HG02973 (cell line): ENCODE measurements around the gene RBM4.
"Not testable (repeated sequence)": the region's sequence is repeated elsewhere in the genome, so short reads cannot be mapped to it uniquely, and the experiment has no call there.

ENCODE experiments used
- ATAC-seq: cut with Tn5 transposase; IDR thresholded peaks from one replicate; pipeline ENCODE4 v1.9.1; 2021; ENCODE audit warnings: moderate library complexity; ENCODE audit not compliant: unreplicated experiment

Gene RBM4

GRCh38 chr11:66616379-66617154, 21.9 kb upstream of the RBM4 start, which contains the start of gene RBM14:
RBM14 (plus strand) TSS chr11:66616630; CDS start chr11:66616721, 91 bp downstream.
- ATAC-seq, result peak; percentile 85

DNA sequence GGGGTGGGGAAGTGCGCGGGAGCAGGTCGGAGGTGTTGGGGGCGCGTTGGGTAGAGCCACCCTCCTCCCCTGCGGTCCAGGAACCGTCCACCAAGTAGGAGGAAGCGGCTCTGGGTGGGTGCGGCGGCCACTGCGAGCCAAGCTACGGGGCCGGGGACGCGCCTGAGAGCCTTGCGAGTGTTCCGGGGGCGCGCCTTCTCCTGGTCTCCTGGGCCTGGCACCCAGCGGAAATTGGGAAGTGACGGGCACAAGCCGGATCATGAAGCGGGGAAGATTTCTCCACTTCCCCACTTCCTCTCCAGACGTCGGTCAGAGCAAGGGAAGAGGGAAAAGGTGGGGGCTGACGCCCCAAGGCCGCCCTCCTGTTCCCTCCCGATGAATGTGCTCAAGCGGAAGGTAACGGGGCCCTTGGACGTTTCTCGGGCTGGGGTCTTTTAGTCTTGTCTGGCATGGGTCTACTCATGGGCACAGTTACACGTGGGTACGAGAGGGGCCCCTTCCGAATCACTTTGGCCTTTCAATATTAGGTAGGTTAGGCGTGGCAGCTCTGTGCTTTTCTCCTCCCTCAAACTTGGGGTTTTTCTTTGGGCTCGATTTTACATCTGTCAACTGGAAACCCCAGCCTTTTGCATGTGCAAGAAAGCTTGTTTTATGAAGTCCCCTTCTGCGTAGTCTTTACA, 21.2 kb upstream of the RBM4 start:
- ATAC-seq, result no peak

GRCh38 chr11:66619080-66619554, 19.4 kb upstream of the RBM4 start:
- no peak for ATAC-seq

- no peak for ATAC-seq
Measured at GRCh38 chr11:66624450-66624849, 14.1 kb upstream of the RBM4 start.

DNA sequence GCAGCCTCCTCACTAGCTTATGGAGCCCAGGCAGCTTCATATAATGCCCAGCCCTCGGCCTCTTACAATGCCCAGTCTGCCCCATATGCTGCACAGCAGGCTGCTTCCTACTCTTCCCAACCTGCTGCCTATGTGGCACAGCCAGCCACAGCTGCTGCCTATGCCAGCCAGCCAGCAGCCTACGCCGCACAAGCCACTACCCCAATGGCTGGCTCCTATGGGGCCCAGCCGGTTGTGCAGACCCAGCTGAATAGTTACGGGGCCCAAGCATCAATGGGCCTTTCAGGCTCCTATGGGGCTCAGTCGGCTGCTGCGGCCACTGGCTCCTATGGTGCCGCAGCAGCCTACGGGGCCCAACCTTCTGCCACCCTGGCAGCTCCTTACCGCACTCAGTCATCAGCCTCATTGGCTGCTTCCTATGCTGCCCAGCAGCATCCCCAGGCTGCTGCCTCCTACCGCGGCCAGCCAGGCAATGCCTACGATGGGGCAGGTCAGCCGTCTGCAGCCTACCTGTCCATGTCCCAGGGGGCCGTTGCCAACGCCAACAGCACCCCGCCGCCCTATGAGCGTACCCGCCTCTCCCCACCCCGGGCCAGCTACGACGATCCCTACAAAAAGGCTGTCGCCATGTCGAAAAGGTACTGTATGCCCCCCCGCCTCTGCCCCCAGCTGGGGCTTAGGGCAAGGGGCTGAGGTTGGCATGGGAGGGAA, 13.3 kb upstream of the RBM4 start:
- ATAC-seq, result no peak

DNA sequence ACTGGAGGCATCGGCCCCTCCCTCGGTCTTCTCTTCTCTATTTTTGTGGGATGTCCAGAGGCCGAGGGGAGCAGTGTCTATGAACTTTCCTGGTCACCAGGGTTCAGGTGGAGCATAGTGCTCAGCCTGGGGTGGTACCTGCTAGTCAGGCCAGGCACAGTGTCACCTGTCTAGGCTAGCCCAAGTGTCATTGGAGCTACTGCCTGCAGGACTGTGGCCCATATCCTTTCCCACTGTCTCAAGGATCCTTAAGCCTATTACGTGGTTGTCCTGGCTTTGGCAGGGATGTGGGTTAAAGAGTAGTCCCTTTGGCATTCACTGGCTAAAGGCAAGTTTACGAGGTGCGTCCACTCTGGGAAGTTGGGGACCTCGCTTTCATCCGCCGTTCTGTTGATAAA, 12.8 kb upstream of the RBM4 start:
- no peak for ATAC-seq

DNA sequence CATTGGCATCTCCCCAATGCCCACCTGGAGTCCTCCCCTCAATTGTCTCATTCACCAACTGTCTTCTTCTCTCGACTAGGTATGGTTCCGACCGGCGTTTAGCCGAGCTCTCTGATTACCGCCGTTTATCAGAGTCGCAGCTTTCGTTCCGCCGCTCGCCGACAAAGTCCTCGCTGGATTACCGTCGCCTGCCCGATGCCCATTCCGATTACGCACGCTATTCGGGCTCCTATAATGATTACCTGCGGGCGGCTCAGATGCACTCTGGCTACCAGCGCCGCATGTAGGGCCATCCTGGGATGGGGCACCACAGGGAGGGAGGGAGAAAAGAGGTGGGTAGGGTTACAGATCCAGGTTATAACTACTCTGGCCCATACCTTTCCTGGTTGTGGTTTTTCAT, 12.1 kb upstream of the RBM4 start:
- no peak for ATAC-seq

GRCh38 chr11:66626926-66627325, 11.6 kb upstream of the RBM4 start:
- ATAC-seq, result no peak

DNA sequence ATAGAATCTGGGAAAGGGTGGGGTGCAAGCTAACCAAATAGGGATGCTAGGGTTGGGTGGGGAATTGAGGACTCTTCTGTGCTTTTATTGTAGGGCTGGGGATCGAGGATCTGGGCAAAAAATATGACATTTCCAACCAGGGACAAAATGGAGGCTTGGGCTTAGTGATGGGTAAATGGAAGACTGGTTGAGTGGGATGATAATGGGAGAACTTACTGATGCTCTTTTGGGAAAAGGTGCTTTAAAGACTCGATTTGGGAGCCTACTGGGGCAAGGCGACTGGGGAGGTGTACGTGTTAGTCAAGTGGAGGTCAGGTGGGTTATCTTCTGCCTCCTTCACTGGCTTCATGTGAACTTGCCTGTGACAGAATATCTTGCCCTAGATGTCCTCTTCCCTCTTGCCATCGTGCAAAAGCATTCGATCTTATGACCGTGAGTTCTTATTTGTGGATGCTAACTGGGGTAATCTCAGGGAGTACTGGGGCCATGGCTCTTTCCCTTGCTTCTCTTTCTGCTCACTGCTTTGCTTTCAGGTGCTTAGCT, 10.4 kb upstream of the RBM4 start:
- no peak for ATAC-seq

DNA sequence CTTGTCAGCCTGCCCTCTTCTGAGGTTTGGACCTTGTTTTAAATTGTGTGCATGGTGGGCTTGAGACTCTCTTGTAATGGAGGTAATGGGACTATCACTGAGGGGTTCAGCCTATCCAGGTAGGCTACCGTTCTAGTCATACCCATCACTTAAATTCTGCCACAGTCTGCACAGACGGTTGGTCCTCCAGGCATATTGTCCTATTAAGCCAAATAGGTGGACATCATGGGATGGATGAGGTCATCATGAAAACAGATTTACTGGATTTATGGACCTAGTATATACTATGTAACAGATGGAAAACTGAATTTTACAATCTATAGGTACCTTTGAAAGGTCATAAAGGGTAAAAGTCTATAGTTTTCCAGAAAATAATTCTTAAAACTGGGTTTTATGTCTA, 9.1 kb upstream of the RBM4 start:
- no peak for ATAC-seq

GRCh38 chr11:66631883-66632282, 6.6 kb upstream of the RBM4 start:
- ATAC-seq, result no peak

GRCh38 chr11:66632952-66633351, 5.6 kb upstream of the RBM4 start:
- no peak for ATAC-seq

GRCh38 chr11:66636411-66636810, 2.1 kb upstream of the RBM4 start:
- no peak for ATAC-seq

- ATAC-seq, result no peak
Measured at GRCh38 chr11:66637557-66638176, 836 bp upstream of the RBM4 start.

DNA sequence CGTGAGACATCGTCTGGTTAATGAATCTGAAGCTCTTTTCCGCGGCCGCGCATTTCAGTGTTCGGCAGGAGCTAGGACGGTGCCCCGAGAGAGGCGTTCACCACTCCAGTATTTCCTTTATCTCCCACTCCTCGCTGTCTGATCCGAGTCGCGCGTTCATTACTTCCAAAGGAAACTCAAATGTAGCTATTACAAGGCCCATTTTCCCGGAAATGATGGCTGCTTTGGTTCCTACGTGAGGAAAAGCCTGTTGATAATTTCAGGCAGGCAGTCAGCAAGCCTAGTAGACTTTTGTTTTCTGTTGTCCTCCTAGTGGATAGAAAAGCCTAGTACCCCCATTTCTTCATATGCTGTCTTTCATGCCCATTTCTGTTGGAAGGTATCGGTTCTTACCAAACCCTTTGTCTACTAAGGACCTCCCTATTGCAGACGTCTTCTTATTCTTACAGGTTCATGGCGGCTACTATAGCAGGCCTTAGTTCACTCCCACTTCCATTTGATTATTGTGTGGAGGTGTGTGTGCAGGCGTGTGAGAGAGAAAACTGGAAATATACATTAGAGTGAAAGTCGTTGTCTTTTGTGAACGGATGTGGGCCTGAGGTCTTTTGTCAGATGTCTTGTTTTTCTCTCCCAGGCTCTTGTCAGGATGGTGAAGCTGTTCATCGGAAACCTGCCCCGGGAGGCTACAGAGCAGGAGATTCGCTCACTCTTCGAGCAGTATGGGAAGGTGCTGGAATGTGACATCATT, 737 bp downstream of the RBM4 start:
- no peak for ATAC-seq

DNA sequence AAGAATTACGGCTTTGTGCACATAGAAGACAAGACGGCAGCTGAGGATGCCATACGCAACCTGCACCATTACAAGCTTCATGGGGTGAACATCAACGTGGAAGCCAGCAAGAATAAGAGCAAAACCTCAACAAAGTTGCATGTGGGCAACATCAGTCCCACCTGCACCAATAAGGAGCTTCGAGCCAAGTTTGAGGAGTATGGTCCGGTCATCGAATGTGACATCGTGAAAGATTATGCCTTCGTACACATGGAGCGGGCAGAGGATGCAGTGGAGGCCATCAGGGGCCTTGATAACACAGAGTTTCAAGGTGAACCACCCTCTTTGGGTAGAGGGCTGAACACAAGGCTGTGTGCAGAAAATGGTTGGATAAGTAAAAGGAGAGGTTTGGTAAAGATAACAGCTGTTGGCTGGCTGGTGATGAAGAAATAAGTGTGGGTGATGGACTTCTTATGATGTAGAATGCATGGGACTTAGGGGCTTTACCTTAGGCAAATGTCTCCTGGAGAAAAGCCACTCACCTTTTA, 1.4 kb downstream of the RBM4 start:
- not testable (repeated sequence) for ATAC-seq

DNA sequence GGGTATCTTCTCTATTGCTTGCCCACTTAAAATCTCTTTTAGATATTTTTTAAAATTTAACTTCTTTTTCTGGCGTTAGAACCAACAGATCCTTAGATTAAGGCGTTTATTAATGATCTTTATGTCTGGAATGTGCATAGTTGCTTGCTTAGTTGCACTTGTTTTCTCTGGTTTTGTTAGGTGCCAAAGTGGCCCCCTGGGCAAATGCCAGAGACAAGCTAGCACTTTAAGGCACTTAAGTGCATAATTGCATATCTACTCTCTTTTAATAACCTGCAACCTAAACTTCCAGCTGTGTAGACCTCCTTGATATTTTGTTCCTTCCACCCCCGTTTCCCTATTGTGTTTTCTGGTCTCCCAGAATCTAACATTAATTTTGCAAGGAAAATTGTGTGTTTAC, 3.3 kb downstream of the RBM4 start:
- no peak for ATAC-seq

DNA sequence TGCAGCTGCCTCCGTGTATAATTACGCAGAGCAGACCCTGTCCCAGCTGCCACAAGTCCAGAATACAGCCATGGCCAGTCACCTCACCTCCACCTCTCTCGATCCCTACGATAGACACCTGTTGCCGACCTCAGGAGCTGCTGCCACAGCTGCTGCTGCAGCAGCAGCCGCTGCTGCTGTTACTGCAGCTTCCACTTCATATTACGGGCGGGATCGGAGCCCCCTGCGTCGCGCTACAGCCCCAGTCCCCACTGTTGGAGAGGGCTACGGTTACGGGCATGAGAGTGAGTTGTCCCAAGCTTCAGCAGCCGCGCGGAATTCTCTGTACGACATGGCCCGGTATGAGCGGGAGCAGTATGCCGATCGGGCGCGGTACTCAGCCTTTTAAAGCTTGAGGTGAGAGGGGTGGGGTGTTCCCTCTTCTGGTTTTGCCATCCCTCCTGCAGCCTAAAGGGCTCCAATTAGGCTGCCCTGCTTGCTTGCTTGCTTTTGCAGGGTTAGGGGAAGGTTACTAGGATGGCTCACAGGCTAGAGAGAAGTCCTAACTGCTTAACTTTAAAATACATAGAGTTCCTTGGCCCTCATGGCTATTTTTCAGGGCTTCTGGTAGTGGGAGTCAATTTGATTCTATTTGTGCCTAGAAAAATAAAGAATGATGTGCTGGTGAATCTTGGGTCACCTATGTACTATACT, 5.4 kb downstream of the RBM4 start:
- no peak for ATAC-seq

- no peak for ATAC-seq
Measured at GRCh38 chr11:66646828-66647227, 8.3 kb downstream of the RBM4 start.
